ENCODE results near the gene EBF3. TPM values are rescaled to one million over a fixed set of nuclear protein-coding genes. Genes with fewer than 3 reads are reported as not detected.

Gene EBF3
- total and polyA plus RNA-seq, 9 of the 15 experiments (the other 6 are each of a cell fraction or from before 2014, with no cell fraction given): not detected

DNA sequence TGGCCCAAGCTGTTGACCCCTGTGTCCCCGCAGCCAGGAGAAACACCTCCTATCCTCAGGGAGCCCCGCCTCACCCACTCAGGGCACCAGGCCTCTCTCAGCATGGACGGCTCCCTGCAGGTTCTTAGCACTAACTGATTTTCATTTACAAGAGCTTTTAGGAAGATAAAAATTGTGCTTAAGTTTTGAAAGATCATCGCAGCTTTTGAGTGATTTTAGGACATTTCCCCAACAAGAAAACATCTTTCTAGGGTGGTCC is 22.1 kb downstream of the EBF3 start:
- FAIRE-seq: no peak
- intact Hi-C loops (cut with micrococcal nuclease): no loop called here
- H3K27me3 ChIP-seq (ENCODE audit: control insufficient read depth in 2 of 2, insufficient read depth in 2 of 2, low read length in 2 of 2): peaks cover 0 to 12% of the 10 kb centered on the region in 2 experiments; a peak in 3 of 5 replicates

More for the DNA sequence above, 22.1 kb downstream of the EBF3 start:
- Histone ChIP-seq H4K20me1 (replicated peaks; ENCODE audit: control insufficient read depth, insufficient read depth, low read length) (no peaks in the 10 kb centered on the region), H3K9ac (ENCODE audit: insufficient read depth in 1 of 2, low read depth in 2 of 2, low read length in 2 of 2) (no peak overlapping the region), H3K36me3 (ENCODE audit: control insufficient read depth, insufficient read depth, low read length) (no peaks in the 10 kb centered on the region), H3K4me1 (replicated peaks in 1 of 2; ENCODE audit: control insufficient read depth in 2 of 2, insufficient read depth in 2 of 2, low read length in 2 of 2) (no peaks in the 10 kb centered on the region), H3K4me3 (no peak overlapping the region), H2AFZ (ENCODE audit: low read depth, low read length) (no peak overlapping the region), H3K79me2 (ENCODE audit: control insufficient read depth, insufficient read depth, low read length) (no peaks in the 10 kb centered on the region), H3K9me3 (replicated peaks; ENCODE audit: control insufficient read depth, insufficient read depth, low read depth, low read length) (no peaks in the 10 kb centered on the region), H3K4me2 (ENCODE audit: insufficient read depth, low read length) (no peak overlapping the region), H3K9me1 (ENCODE audit: control insufficient read depth, insufficient read depth, low read length) (no peaks in the 10 kb centered on the region), H3K27ac (ENCODE audit: extremely low read depth, low read depth, low read length) (no peak overlapping the region)
- in situ Hi-C loops (cut with MboI): no loop called here
- WGBS (ENCODE audit: insufficient coverage, low coverage, missing lambda C conversion rate): 3% methylated on average over 4 of the region's 4 CpGs
- POLR2A ChIA-PET: no interaction called here
- CTCF ChIA-PET (ENCODE audit: low intra/inter-chr PET ratio): no interaction called here
- no peak for ATAC-seq
- no TSS peak for BruUV-seq (replicated peaks)
- no peak for DNase-seq (ENCODE audit: extremely low read depth in 1 of 4, low spot score in 3 of 4)
- TF ChIP-seq SMARCA5 (IDR thresholded peaks at IDR 0.05) (no peak), GATAD2A (IDR thresholded peaks at IDR 0.05) (no peak), ZSCAN29 (IDR thresholded peaks at IDR 0.05) (no peak), PML (IDR thresholded peaks at IDR 0.05; ENCODE audit: low read length) (no peak), CHD2 (IDR thresholded peaks at IDR 0.05; ENCODE audit: low read depth, low read length) (no peak), HIVEP1 (CRISPR knock-in tag; IDR thresholded peaks at IDR 0.05) (no peak), ZBTB2 (IDR thresholded peaks at IDR 0.05) (no peak), GABPA (tag; conservative IDR thresholded peaks at IDR 0.05; ENCODE audit: low read depth) (no peak)
- TF ChIP-seq, protein P1, sequence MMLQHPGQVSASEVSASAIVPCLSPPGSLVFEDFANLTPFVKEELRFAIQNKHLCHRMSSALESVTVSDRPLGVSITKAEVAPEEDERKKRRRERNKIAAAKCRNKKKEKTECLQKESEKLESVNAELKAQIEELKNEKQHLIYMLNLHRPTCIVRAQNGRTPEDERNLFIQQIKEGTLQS (IDR thresholded peaks at IDR 0.05): no peak
- TF ChIP-seq, protein P1 (CRISPR knock-in tag; conservative IDR thresholded peaks at IDR 0.05): no peak
